Ishikawa (cell line): ENCODE results near the gene SLC27A4.

Source experiments
- CEBPB ChIP-seq: IDR thresholded peaks from 2 replicates; pipeline ENCODE4 v1.6.1; 2012
- EP300 ChIP-seq: IDR thresholded peaks from 2 replicates; pipeline ENCODE4 v1.6.1; 2012; ENCODE audit warnings: borderline replicate concordance
- FOXM1 ChIP-seq: IDR thresholded peaks from 2 replicates; pipeline ENCODE4 v1.6.1; 2012; ENCODE audit warnings: low read depth, borderline replicate concordance
- MAX ChIP-seq: IDR thresholded peaks from 2 replicates; pipeline ENCODE4 v1.6.1; 2012
- RAD21 ChIP-seq: IDR thresholded peaks from 2 replicates; pipeline ENCODE4 v1.6.1; 2012; ENCODE audit warnings: low read depth
- REST ChIP-seq: IDR thresholded peaks from 2 replicates; pipeline ENCODE4 v1.6.1; 2012; ENCODE audit warnings: low read depth, mild to moderate bottlenecking
- YY1 ChIP-seq: IDR thresholded peaks from 2 replicates; pipeline ENCODE4 v1.6.1; 2012; ENCODE audit warnings: low read depth

DNA sequence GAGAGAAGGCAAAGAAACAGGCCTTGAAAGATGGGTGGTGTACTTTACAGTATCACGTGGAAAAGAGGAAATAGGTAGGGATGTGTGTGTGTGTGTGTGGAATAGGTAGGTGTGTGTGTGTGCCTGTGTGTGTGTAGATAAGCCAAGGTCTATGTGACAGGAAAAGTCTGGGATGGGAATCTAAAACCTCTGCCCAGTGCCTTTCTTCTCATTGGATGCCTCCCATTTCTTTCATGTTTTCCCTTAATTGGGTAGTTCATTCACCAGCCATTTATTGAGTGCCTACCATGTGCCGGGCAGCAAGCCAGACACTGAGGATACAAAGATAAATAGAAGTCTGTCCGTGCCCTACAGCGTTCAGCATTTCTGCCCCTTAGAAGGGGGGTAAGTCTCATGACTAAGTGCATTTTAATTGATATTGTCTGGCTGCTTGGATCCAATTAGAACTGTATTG lies 31.9 kb downstream of the SLC27A4 start:
- TF ChIP-seq CEBPB, result no peak
- TF ChIP-seq RAD21, result no peak
- no peak for TF ChIP-seq EP300
- TF ChIP-seq MAX, result no peak
- TF ChIP-seq YY1, result no peak
- no peak for TF ChIP-seq REST
- TF ChIP-seq FOXM1, result no peak
